Adrenal gland (tissue), 12 donors: ENCODE data around the gene ARHGAP22. TPM values are rescaled to one million over a fixed set of nuclear protein-coding genes. Genes with fewer than 3 reads are reported as not detected.

Source experiments
- DNase-seq, 7 donors: peaks; one replicate each; pipeline ENCODE4 v3.0.0-alpha.2; 2019 to 2020
- H3K27ac ChIP-seq, 5 donors: fragments of 200-600 bp; sonication (generic) in 4 of 5; 1 replicate in 3 of 5; 2 replicates in 2 of 5; pipeline versions ENCODE4 v1.5.1 to v1.8.0; 2016 to 2020; ENCODE audit warnings: mild to moderate bottlenecking in 1 of 5
- H3K27me3 ChIP-seq: fragments of 200-600 bp; 2 replicates; pipeline ENCODE4 v1.8.0; 2021
- H3K36me3 ChIP-seq, 2 donors: fragments of 200-600 bp; replicated peaks in 1 of 2; 1 replicate in 1 of 2; 2 replicates in 1 of 2; pipeline versions ENCODE4 v1.5.1 to v1.8.0; 2018 to 2022
- H3K4me1 ChIP-seq, 2 donors: fragments of 200-600 bp; replicated peaks in 1 of 2; 1 replicate in 1 of 2; 2 replicates in 1 of 2; pipeline versions ENCODE4 v1.5.1 to v1.8.0; 2018 to 2021
- H3K4me3 ChIP-seq, 4 donors: fragments of 200-600 bp; sonication (generic) in 3 of 4; one replicate each; pipeline ENCODE4 v1.5.1; 2016 to 2018
- H3K9me3 ChIP-seq, 3 donors: fragments of 200-600 bp; sonication (generic) in 1 of 3; replicated peaks in 1 of 3; 1 replicate in 2 of 3; 2 replicates in 1 of 3; pipeline versions ENCODE4 v1.5.1 to v1.8.0; 2016 to 2021
- CTCF ChIP-seq, 6 experiments: fragments of 450-650 bp in 4 of 6; fragments of 200-600 bp in 2 of 6; sonication (generic) in 1 of 6; IDR thresholded peaks; 1 replicate in 5 of 6; 2 replicates in 1 of 6; pipeline versions ENCODE4 v1.5.1 to v1.8.0; 2016 to 2021; ENCODE audit warnings: antibody characterized with exemption in 6 of 6, mild to moderate bottlenecking in 2 of 6, moderate library complexity in 1 of 6
- POLR2A ChIP-seq, 2 donors: fragments of 450-650 bp; IDR thresholded peaks; one replicate each; pipeline ENCODE4 v1.6.1; 2017; ENCODE audit warnings: antibody characterized with exemption in 2 of 2, mild to moderate bottlenecking in 2 of 2, moderate library complexity in 1 of 2
- WGBS, 4 donors: extraction: QIAGEN DNeasy Blood & Tissue Kit in 2 of 4; methylation state at CpG; one replicate each; pipeline versions ENCODE4 v1.1.5 to v1.1.7; 2013 to 2017; 5-methylcytosine and 5-hydroxymethylcytosine counted together
- intact Hi-C, 2 donors: fragments of 100-400 bp; cut with DNase I; formaldehyde crosslinking; loops; one replicate each; pipeline versions ENCODE4 v1.14.1 to v1.15.0; 2022 to 2023
- polyA plus RNA-seq, 3 donors: library from polyadenylated mRNA; stranded (reverse); fragments of 200-250 nt in 2 of 3; fragments of 350-450 nt in 1 of 3; fragmentation: Illumina TruSeq in 1 of 3; extraction: RNeasy Lipid Tissue Mini Kit (QIAGEN cat#74804) in 1 of 3; gene quantifications; one replicate each; pipeline ENCODE4 v1.2.3, GENCODE V29; 2013 to 2014
- total RNA-seq, 9 donors: library from RNA; depleted of rRNA in 4 of 9; stranded (reverse); fragments of >200 nt in 4 of 9; fragments of 120-200 nt in 1 of 9; fragmentation: NEBNext Ultra II Directional in 1 of 9; extraction: Animal tissue kit (Norgen Biotek cat#: 25700) in 1 of 9; gene quantifications; one replicate each; pipeline versions ENCODE4 v1.1.0 to v1.2.4, GENCODE V29; 2013 to 2023
- donor health status: healthy with polysubstance abuse.
- donor health status: Bipolar disorder and iron deficiency.
- donor health status: DM: yes; HTN: yes; CAD: no.
- donor health status: DM: no; HTN: no; CAD: no.
- donor health status: DM: no; HTN: no; CAD: no.
- donor health status: DM: yes; HTN: yes; CAD: no.

Gene ARHGAP22
- total and polyA plus RNA-seq, 12 donors, result 0.91 to 11.6 (median 4.6) TPM

- 79 to 82% (median 81%) methylated on average over 3 of the region's 3 CpGs for WGBS, 4 donors
- intact Hi-C loops, result no loop called here
- no peak overlapping the region for H3K27ac ChIP-seq
- H3K27me3 ChIP-seq, result peaks cover 3% of the 10 kb centered on the region
- DNase-seq, result no peak
- TF ChIP-seq POLR2A (IDR thresholded peaks at IDR 0.05), result no peak
- TF ChIP-seq CTCF (IDR thresholded peaks at IDR 0.05), result no peak
- H3K9me3 ChIP-seq, result no peaks in the 10 kb centered on the region
- H3K4me3 ChIP-seq, result no peak overlapping the region
- H3K36me3 ChIP-seq, result no peaks in the 10 kb centered on the region
- no peaks in the 10 kb centered on the region for H3K4me1 ChIP-seq
Observed at GRCh38 chr10:48482207-48482606, 122.7 kb downstream of the ARHGAP22 start.

GRCh38 chr10:48481385-48481784 is 123.5 kb downstream of the ARHGAP22 start:
- 77 to 85% (median 83%) methylated on average over 2 of the region's 2 CpGs for WGBS, 4 donors

GRCh38 chr10:48480397-48481374 is 124.2 kb downstream of the ARHGAP22 start:
- Histone ChIP-seq H3K36me3 (no peaks in the 10 kb centered on the region), H3K9me3 (no peaks in the 10 kb centered on the region), H3K27ac (no peak overlapping the region), H3K27me3 (peaks cover 3% of the 10 kb centered on the region), H3K4me1 (no peaks in the 10 kb centered on the region), H3K4me3 (no peak overlapping the region)
- TF ChIP-seq POLR2A (IDR thresholded peaks at IDR 0.05) (no peak), CTCF (IDR thresholded peaks at IDR 0.05) (no peak)
- WGBS, 4 donors, result 50 to 58% (median 55%) methylated on average over 16 to 20 of the region's 20 CpGs
- intact Hi-C loops, result no loop called here
- DNase-seq, result peak in 2 of 7 donors; percentile 8 to 31

More at GRCh38 chr10:48481385-48481784, 123.5 kb downstream of the ARHGAP22 start:
- Histone ChIP-seq H3K27ac (no peak overlapping the region), H3K4me3 (no peak overlapping the region), H3K27me3 (peaks cover 3% of the 10 kb centered on the region), H3K36me3 (no peaks in the 10 kb centered on the region), H3K9me3 (no peaks in the 10 kb centered on the region), H3K4me1 (no peaks in the 10 kb centered on the region)
- no peak for DNase-seq
- TF ChIP-seq POLR2A (IDR thresholded peaks at IDR 0.05), result no peak
- TF ChIP-seq CTCF (IDR thresholded peaks at IDR 0.05), result no peak
- intact Hi-C loops, result no loop called here

- DNase-seq, result peak in 2 of 7 donors; percentile 9 to 17
- intact Hi-C loops, result no loop called here
- Histone ChIP-seq H3K27me3 (peaks cover 3% of the 10 kb centered on the region), H3K4me3 (no peak overlapping the region), H3K27ac (no peak overlapping the region), H3K9me3 (no peaks in the 10 kb centered on the region), H3K4me1 (no peaks in the 10 kb centered on the region), H3K36me3 (no peaks in the 10 kb centered on the region)
- TF ChIP-seq POLR2A (IDR thresholded peaks at IDR 0.05) (no peak), CTCF (IDR thresholded peaks at IDR 0.05) (no peak)
- 78 to 86% (median 82%) methylated on average over 18 to 30 of the region's 30 CpGs for WGBS, 4 donors
Observed at GRCh38 chr10:48478980-48479811, 125.7 kb downstream of the ARHGAP22 start.
